Hippocampal formation (tissue), 2 donors: ENCODE measurements around the gene EWSR1.

Experiments used
- DNase-seq, 2 donors: peaks; one replicate each; lab custom pipeline; 2025; lab: John Stamatoyannopoulos, UW

The EWSR1 gene

DNA sequence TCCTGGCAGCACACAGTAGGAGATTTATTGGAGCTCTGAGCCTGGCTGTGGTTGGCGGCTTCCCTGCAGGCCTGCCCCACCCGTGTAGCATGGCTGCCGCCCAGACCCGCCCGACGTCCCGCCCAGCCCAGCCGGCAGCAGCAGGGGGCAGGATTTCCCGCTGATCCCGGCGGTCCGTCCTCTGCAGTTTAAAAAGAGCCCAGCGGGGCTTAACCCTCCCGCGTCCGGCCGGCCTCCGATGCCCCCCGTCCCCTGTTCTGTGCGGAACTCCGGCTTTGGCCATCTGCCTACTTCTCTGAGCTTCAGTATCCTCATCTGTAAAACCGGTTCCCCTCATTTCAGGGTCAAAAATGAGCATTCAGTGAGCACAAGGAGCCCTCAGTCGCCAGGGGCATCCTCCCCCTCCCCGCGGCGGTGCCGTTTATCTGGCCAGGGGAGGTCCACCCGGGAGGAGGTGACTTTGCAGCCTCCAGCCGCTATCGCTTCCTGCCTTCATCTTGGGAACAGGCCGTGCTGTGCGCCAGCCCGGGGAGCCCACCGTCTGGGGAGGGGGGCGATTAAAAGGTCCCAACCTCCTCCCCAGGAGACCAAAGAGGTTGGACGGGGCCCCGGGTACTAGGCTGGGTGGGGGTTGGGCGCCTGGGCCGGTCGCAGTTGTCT, 38.2 kb downstream of the EWSR1 start, which contains the start of gene GAS2L1:
TSS of gene GAS2L1 (plus strand) at position 476 of the 660 bp plus-strand sequence. CDS start 1,456 bp downstream, outside the sequence.
- peak; percentile 14 to 76 for DNase-seq

DNA sequence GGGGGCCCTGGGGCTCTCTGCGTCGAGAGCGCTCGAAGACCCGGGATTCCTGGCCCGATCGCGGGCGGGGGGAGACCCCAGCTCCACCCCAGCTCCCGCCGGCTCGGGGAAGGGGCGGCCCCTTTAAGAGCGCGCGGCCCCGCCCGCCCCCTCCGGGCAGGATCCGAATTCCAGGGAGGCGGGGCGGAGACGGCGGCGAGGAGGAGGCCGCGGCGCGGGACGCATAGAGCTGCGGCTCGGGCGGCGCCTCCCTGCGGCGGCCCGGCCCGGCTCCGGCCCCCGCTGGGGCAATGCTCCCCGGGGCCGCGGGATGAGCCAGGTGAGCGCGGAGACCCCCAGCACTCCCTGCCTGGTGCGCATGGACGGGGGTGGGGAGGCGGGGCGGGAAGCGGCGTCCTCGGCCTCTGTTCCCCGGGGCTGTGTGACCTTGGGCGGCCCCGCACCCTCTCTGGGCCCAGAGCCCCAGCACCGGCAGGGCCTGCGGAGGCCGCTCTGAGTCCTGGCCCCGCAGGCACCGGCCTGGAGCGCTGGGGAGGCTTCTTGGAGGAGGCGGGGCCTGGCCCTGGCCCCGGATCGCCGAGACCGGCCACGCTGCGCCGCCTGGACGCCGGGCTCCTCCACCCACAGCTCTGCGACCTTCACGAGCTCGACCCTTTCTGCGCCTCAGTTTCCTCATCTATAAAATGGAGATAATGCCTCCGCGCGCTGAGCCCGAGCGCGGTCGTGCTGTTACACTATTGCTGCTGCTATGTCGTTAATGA, 38.9 kb downstream of the EWSR1 start:
- DNase-seq, result peak; percentile 55 to 68

GRCh38 chr22:29307596-29308147, 39.6 kb downstream of the EWSR1 start:
- no peak for DNase-seq

GRCh38 chr22:29308148-29308790, 40.2 kb downstream of the EWSR1 start:
- no peak for DNase-seq

DNA sequence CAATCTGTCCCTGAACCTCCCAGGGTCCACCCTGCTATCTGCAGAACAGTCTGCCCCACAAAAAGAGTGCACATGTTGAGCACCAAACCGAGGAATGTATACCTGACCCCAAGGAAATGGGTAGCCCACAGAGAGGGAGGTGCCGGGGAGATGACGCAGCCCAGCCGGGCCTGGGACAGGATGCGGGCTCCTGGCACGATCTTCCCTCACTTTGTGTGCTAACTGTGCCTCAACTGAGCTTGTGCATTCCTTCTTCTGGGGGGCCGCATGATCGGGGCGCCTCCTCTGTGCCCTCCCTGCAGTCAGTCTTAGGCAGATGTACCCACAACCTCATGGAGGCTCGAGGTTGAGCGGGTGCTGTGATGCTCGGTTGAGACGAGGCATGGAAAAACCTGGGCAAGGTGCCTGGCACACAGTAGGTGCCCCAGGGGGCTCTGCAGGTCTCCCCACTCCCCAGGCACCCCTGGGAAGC, 40.8 kb downstream of the EWSR1 start:
- DNase-seq, result no peak

- no peak for DNase-seq
These were observed 41.4 kb downstream of the EWSR1 start for GRCh38 chr22:29309332-29310064.

DNA sequence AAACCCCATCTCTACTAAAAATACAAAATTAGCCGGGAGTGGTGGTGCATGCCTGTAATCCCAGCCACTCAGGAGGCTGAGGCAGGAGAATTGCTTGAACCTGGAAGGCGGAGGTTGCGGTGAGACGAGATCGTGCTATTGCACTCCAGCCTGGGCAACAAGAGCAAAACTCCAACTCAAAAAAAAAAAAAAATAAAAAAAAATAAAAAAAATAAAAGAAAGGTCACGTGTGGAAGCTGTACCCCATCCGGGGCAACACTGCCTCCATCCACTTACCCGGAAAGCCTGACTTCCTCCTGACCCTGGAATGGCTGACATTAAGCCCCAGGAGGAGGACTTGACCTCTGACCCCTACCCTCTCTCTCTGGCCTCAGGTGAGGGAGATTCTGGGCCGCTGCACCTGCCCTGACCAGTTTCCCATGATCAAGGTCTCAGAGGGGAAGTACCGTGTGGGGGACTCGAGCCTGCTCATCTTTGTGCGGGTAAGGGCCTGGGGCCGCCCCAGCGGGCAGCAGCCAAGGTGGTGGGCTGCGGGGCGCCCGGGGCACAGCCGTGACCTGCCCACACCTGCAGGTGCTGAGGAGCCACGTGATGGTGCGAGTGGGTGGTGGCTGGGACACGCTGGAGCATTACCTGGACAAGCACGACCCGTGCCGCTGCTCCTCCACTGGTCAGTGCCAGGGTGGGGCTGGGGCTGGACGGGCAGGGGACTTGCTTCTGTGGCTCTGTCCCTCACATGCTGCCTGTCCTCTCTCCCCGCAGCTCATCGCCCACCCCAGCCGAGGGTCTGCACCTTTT, 42.2 kb downstream of the EWSR1 start:
- no peak for DNase-seq

- DNase-seq, result peak; percentile 90
These were observed 42.8 kb downstream of the EWSR1 start for GRCh38 chr22:29310863-29311339.

DNA sequence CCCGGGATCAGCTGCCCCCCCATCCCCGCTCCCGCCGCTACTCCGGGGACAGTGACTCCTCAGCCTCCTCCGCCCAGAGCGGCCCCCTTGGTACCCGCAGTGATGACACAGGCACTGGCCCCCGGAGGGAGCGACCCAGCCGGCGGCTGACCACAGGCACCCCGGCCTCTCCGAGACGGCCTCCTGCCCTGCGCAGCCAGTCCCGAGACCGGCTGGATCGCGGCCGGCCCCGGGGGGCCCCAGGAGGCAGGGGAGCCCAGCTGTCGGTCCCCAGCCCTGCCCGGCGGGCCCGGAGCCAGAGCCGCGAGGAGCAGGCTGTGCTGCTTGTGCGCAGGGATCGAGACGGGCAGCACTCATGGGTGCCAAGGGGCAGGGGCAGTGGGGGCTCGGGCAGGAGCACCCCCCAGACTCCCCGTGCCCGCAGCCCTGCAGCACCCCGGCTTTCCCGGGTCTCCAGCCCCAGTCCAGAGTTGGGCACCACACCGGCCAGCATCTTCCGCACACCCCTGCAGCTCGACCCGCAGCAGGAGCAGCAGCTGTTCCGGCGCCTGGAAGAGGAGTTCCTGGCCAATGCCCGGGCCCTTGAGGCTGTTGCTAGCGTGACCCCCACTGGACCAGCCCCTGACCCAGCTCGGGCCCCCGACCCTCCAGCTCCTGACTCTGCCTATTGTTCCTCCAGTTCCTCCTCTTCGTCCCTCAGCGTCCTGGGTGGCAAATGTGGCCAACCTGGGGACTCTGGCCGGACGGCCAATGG, 43.6 kb downstream of the EWSR1 start:
- no peak for DNase-seq

- DNase-seq, result no peak
These were observed 44.4 kb downstream of the EWSR1 start for GRCh38 chr22:29312218-29313125.

DNA sequence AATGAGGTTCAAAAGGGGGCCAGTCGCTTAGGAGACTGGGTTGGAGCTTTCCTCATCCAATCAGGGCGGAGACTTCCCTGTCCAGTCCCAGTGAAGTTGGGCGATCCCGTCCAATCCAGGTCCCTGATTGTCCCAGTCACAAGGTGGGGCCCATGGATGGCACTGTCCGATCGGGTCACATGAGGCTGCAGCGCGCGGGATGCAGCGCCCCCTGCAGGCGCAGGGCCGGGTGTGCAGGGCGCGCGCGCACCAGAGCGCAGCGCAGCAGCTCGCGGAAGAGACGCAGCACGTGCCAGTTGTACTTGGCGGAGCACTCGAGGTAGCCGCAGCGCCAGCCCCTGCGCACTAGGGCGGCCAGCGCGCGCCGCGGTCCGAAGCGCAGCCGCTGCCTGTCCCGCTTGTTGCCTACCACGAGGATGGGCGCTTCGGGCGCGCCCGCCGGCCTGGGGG, 45.1 kb downstream of the EWSR1 start:
- DNase-seq, result no peak

DNA sequence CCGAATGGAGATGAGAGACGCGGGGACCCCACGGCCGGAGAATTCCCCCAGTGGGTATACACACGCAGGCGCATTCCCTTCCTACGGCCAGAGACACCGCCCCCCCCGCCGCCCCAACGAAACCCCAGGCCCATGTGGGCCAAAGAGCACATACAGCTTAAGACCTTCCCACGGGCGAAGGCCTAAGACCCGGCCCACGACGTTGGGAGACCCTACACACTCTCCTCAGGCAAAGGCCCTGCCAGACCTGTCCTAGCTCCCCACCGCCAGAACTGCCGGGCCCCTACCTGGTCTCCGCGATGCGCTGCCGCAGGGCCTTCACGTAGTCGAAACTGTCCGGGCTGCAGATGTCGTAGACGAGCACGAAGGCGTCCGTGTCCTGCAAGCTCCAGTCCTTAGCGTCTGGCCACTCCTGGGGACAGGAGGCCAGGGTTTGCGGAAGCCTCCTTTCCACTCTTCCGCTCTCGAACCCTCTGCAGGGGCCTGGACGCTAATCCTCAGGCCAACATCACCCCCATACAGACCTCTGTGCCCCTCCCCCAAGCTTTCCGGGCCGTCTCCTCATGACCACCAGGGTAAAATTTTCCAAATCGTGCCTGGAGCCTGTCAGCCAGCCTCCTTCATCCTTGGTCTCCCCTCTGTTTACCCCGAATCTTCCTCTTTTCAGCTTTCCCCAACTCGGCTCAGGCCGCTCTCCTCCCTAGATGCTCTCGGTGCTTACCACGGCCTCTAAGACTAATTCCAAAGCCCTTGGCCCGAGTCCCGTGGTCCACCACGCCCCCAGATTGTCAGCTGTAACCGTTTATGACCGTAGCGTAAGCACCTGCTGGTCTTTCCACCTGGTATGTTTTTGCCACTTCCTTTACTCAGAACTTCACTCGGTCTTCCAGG, 45.8 kb downstream of the EWSR1 start:
- no peak for DNase-seq

DNA sequence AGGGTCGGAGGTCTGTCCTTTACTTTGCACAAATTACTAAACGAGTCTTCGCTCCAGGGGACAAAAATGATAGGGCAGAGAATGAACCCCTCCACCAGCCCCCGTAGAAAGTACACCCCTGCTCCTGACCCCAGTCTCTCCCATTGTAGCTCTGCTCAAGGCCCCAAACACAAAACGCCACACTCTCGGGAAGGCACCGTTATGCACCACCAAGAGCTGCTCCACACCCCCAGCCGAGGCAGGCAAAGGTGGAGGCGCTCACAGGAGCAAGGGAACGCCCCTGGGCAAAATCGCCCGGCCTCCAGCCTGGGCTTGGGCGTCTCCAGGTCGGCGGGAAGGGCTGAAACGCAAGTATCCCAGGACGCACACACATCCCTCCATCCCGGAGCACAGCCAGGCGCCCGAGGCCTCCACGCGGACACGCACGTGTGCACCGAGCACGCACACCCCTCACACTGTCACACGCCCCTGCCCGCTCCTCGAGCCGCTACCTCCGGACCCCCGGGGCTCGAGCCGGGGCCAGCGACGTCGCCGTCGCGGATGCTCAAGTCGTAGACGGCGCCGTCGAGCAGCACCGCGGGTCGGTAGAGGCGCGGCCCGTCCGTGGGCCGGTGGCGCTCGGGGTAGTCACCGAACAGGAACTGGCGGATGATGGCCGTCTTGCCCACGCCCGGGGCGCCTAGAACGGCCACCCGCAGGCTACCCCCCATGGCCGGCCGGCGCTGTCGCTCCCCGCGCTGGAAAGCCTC, 46.6 kb downstream of the EWSR1 start:
- DNase-seq, result no peak

DNA sequence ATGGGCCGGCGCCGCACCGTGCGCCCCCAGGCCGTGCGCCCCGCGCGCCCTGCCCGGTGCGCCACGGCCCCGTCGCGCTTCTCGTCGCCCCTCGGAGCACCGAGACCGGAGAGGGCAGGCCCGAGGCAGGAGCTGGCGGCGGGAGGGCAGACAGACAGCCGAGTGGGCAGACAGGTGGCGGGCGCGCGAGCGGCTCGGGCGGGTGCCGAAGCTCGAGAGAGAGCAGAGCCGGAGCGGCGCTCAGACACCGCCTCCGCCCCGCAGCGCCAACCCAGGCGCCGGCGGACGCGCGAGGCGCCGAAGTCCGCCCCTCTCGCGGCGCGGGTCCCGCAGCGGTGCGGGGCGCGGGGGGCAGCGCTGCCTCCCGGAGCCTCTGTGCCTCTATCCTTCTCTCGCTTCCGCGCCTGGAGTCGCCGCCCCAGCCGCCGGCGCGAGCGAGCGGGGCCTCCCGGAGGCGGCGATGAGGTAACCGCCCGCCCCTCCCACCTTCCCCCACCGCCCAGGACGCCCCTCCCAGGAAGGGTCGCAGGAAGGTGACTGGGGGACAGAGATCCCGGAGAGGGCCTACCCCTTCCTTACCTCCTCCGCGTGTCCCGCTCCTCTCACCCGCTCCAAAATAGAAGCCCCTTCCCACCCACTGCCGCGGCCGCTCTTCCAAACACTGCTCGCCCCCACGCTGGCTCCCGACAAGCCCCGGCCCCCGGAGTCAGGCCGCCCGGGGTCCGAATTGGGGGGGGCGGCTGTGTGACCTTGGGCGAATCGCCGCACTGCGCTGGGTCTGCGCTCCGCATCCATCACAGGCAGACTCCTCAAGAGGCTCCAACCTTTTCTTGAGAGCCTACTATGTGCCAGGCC, 47.4 kb downstream of the EWSR1 start, which contains the start of gene RASL10A:
TSS of gene RASL10A (minus strand) at position 412 of the 855 bp plus-strand sequence. CDS start 451 bp downstream, outside the sequence.
- no peak for DNase-seq

- no peak for DNase-seq
These were observed 48.2 kb downstream of the EWSR1 start for GRCh38 chr22:29316141-29316828.
